Adrenal gland (tissue), 5 donors: Measurements from ENCODE around the gene TOR1AIP1.

Experiments
- POLR2A ChIP-seq, 2 donors: fragments of 450-650 bp; IDR thresholded peaks; one replicate each; pipeline ENCODE4 v1.6.1; 2017; ENCODE audit warnings: antibody characterized with exemption in 2 of 2, mild to moderate bottlenecking in 2 of 2, moderate library complexity in 1 of 2
- TF ChIP-seq, protein P1 (sequence below), 6 experiments: fragments of 450-650 bp in 4 of 6; fragments of 200-600 bp in 2 of 6; sonication (generic) in 1 of 6; IDR thresholded peaks; 1 replicate in 5 of 6; 2 replicates in 1 of 6; pipeline versions ENCODE4 v1.5.1 to v1.8.0; 2016 to 2021; ENCODE audit warnings: antibody characterized with exemption in 6 of 6, mild to moderate bottlenecking in 2 of 6, moderate library complexity in 1 of 6
- donor health status: DM: no; HTN: no; CAD: no.

GRCh38 chr1:179872558-179872957 is 9.5 kb upstream of the TOR1AIP1 start:
- no peak for TF ChIP-seq POLR2A (IDR thresholded peaks at IDR 0.05)
- TF ChIP-seq, protein P1, sequence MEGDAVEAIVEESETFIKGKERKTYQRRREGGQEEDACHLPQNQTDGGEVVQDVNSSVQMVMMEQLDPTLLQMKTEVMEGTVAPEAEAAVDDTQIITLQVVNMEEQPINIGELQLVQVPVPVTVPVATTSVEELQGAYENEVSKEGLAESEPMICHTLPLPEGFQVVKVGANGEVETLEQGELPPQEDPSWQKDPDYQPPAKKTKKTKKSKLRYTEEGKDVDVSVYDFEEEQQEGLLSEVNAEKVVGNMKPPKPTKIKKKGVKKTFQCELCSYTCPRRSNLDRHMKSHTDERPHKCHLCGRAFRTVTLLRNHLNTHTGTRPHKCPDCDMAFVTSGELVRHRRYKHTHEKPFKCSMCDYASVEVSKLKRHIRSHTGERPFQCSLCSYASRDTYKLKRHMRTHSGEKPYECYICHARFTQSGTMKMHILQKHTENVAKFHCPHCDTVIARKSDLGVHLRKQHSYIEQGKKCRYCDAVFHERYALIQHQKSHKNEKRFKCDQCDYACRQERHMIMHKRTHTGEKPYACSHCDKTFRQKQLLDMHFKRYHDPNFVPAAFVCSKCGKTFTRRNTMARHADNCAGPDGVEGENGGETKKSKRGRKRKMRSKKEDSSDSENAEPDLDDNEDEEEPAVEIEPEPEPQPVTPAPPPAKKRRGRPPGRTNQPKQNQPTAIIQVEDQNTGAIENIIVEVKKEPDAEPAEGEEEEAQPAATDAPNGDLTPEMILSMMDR (IDR thresholded peaks at IDR 0.05): no peak
